HepG2 (cell line): ENCODE data around the gene STK32C. TPM values are rescaled to one million over a fixed set of nuclear protein-coding genes. Genes with fewer than 3 reads are reported as not detected.

Experiments used
- ATAC-seq: fragments of 200-7000 bp; cut with Tn5 transposase; 3 replicates; pipeline ENCODE4 v1.9.1; 2020; ENCODE audit warnings: mild to moderate bottlenecking, moderate library complexity
- BruUV-seq: library from RNA; stranded (reverse); fragments of 400-500 nt; replicated peaks from 2 replicates; lab custom pipeline; 2021; lab: Mats Ljungman, UMichigan
- CTCF ChIA-PET: fragments of 300-600 bp; formaldehyde crosslinking; extraction: SDS; loops from one replicate; lab custom pipeline; 2021; ENCODE audit warnings: low total read pairs, inconsistent platforms, low intra/inter-chr PET ratio; lab: Yijun Ruan, JAX
- POLR2A ChIA-PET: fragments of 350-600 bp; sonication (Branson Sonifier 250); formaldehyde crosslinking; loops from one replicate; lab custom pipeline; 2020; ENCODE audit warnings: antibody characterized with exemption, inconsistent platforms; lab: Yijun Ruan, JAX
- DNase-seq: peaks from one replicate; pipeline ENCODE4 v3.0.0-alpha.2; 2015; ENCODE audit warnings: low spot score
- FAIRE-seq: peaks from 3 replicates; lab custom pipeline; 2011; peaks lifted over from hg19 to GRCh38; lab: Jason Lieb, UNC
- H2AFZ ChIP-seq: one replicate; pipeline ENCODE4 v1.6.1; 2011; ENCODE audit warnings: low read length, inconsistent platforms
- H3K27ac ChIP-seq: fragments of 300-600 bp; 3 replicates; pipeline ENCODE4 v1.8.0; 2011; ENCODE audit warnings: mixed run types, mild to moderate bottlenecking, mixed read lengths, low read length, inconsistent platforms; ENCODE audit not compliant: insufficient read depth; ENCODE audit errors: extremely low read length
- H3K27me3 ChIP-seq, 2 experiments: fragments of 200-600 bp in 1 of 2; 2 replicates in 1 of 2; 3 replicates in 1 of 2; pipeline versions ENCODE4 v1.6.0 to v1.8.0; 2011; ENCODE audit warnings: low read length in 2 of 2, mild to moderate bottlenecking in 2 of 2, moderate library complexity in 2 of 2, inconsistent platforms in 1 of 2; ENCODE audit not compliant: insufficient read depth in 2 of 2, control insufficient read depth in 1 of 2
- H3K36me3 ChIP-seq, 2 experiments: fragments of 200-600 bp in 1 of 2; replicated peaks in 1 of 2; 2 replicates in 1 of 2; 3 replicates in 1 of 2; pipeline versions ENCODE4 v1.5.1 to v1.8.0; 2011; ENCODE audit warnings: low read length in 2 of 2, inconsistent platforms in 1 of 2; ENCODE audit not compliant: insufficient read depth in 2 of 2, control insufficient read depth in 1 of 2
- H3K4me1 ChIP-seq: 2 replicates; pipeline ENCODE4 v1.5.1; 2012; ENCODE audit warnings: low read length, inconsistent platforms; ENCODE audit not compliant: insufficient read depth
- H3K4me2 ChIP-seq: 2 replicates; pipeline ENCODE4 v1.6.0; 2011; ENCODE audit warnings: low read depth, low read length, inconsistent platforms
- H3K4me3 ChIP-seq, 3 experiments: fragments of 200-600 bp in 1 of 3; sonication (generic), shearing (Covaris generic) in 1 of 3; replicated peaks in 1 of 3; 2 replicates each; pipeline ENCODE4 v1.5.1; 2011 to 2016; ENCODE audit warnings: low read length in 3 of 3, inconsistent platforms in 2 of 3, low read depth in 2 of 3, mild to moderate bottlenecking in 2 of 3, control low read depth in 1 of 3, mixed read lengths in 1 of 3; ENCODE audit not compliant: insufficient read depth in 1 of 3
- H3K79me2 ChIP-seq: one replicate; pipeline ENCODE4 v1.6.1; 2011; ENCODE audit warnings: low read length, inconsistent platforms; ENCODE audit not compliant: insufficient read depth
- H3K9ac ChIP-seq: 2 replicates; pipeline ENCODE4 v1.6.0; 2011; ENCODE audit warnings: mild to moderate bottlenecking, low read depth, low read length, inconsistent platforms; ENCODE audit not compliant: insufficient read depth
- H3K9me3 ChIP-seq: 2 replicates; pipeline ENCODE4 v1.5.1; 2012; ENCODE audit warnings: mild to moderate bottlenecking, low read length
- H4K20me1 ChIP-seq: 2 replicates; pipeline ENCODE4 v1.6.0; 2011; ENCODE audit warnings: inconsistent platforms, mild to moderate bottlenecking, low read length, moderate library complexity; ENCODE audit not compliant: insufficient read depth
- FOXP1 ChIP-seq, 2 experiments: fragments of 450-650 bp in 1 of 2; IDR thresholded peaks; 2 replicates each; pipeline ENCODE4 v1.6.1; 2017 to 2018; ENCODE audit warnings: antibody characterized with exemption in 1 of 2
- KLF16 ChIP-seq, 2 experiments: sonication (generic) in 1 of 2; formaldehyde crosslinking in 1 of 2; IDR thresholded peaks; 2 replicates each; pipeline versions ENCODE4 v1.6.1 to v1.8.0; 2016 to 2023; ENCODE audit warnings: missing genetic modification reagents in 2 of 2, missing compliant biosample characterization in 1 of 2
- MED1 ChIP-seq: sonication (generic); formaldehyde crosslinking; IDR thresholded peaks from 2 replicates; pipeline ENCODE4 v1.4.0; 2020; ENCODE audit warnings: missing genetic modification reagents
- MIER2 ChIP-seq: IDR thresholded peaks from 2 replicates; pipeline ENCODE4 v1.6.1; 2016; ENCODE audit warnings: missing biosample characterization, missing genetic modification reagents
- MTF2 ChIP-seq: sonication (generic); formaldehyde crosslinking; IDR thresholded peaks from 2 replicates; pipeline ENCODE4 v1.5.0; 2020; ENCODE audit warnings: missing genetic modification reagents, borderline replicate concordance
- NFE2L2 ChIP-seq: fragments of 150-350 bp; IDR thresholded peaks from 2 replicates; pipeline ENCODE4 v1.6.1; 2014; ENCODE audit warnings: low read length
- PAX8 ChIP-seq: sonication (generic); formaldehyde crosslinking; IDR thresholded peaks from 2 replicates; pipeline ENCODE4 v1.8.0; 2022; ENCODE audit warnings: mild to moderate bottlenecking, missing genetic modification reagents, borderline replicate concordance
- RXRB ChIP-seq: IDR thresholded peaks from 2 replicates; pipeline ENCODE4 v1.6.1; 2016; ENCODE audit warnings: borderline replicate concordance, missing genetic modification reagents, missing compliant biosample characterization
- ZBTB8A ChIP-seq: sonication (generic); formaldehyde crosslinking; IDR thresholded peaks from 2 replicates; pipeline ENCODE4 v1.4.0; 2020; ENCODE audit warnings: mild to moderate bottlenecking, low read depth, missing genetic modification reagents, borderline replicate concordance
- ZNF138 ChIP-seq: sonication (generic); formaldehyde crosslinking; IDR thresholded peaks from 2 replicates; pipeline ENCODE4 v1.5.0; 2020; ENCODE audit warnings: mild to moderate bottlenecking, low read depth, missing genetic modification reagents
- ZNF180 ChIP-seq: sonication (generic); formaldehyde crosslinking; IDR thresholded peaks from 2 replicates; pipeline ENCODE4 v1.4.0; 2020; ENCODE audit warnings: low read depth, missing genetic modification reagents, borderline replicate concordance
- ZNF33B ChIP-seq: sonication (generic); formaldehyde crosslinking; IDR thresholded peaks from 2 replicates; pipeline ENCODE4 v1.5.1; 2020; ENCODE audit warnings: mild to moderate bottlenecking, missing genetic modification reagents
- ZNF383 ChIP-seq: sonication (generic); formaldehyde crosslinking; IDR thresholded peaks from 2 replicates; pipeline ENCODE4 v1.4.0; 2020; ENCODE audit warnings: missing genetic modification reagents, mild to moderate bottlenecking, borderline replicate concordance
- ZNF451 ChIP-seq: sonication (generic); formaldehyde crosslinking; IDR thresholded peaks from 2 replicates; pipeline ENCODE4 v1.5.0; 2020; ENCODE audit warnings: mild to moderate bottlenecking, missing genetic modification reagents
- ZSCAN31 ChIP-seq: sonication (generic); formaldehyde crosslinking; IDR thresholded peaks from 2 replicates; pipeline ENCODE4 v1.5.0; 2020; ENCODE audit warnings: low read depth, mild to moderate bottlenecking, missing genetic modification reagents
- WGBS: methylation state at CpG from one replicate; pipeline ENCODE4 v1.1.6; 2017; ENCODE audit warnings: low lambda C conversion rate; 5-methylcytosine and 5-hydroxymethylcytosine counted together
- in situ Hi-C: cut with HindIII; loops from 2 replicates; pipeline ENCODE4 v1.10.0; 2017; ENCODE audit warnings: low pct_unique_long_range_greater_than_20kb; ENCODE audit not compliant: extremely low pct_ligation_motif_present
- intact Hi-C: fragments of 100-400 bp; cut with micrococcal nuclease; formaldehyde crosslinking; loops from one replicate; pipeline ENCODE4 v1.10.0; 2022; ENCODE audit not compliant: unreplicated experiment
- polyA plus RNA-seq, 8 experiments: library from polyadenylated mRNA; depleted of rRNA in 3 of 8; stranded (reverse) in 7 of 8; unstranded in 1 of 8; fragments of >200 nt; fragmentation: Illumina TruSeq in 4 of 8; extraction: Trizol in 4 of 8; gene quantifications; 2 replicates each; pipeline versions ENCODE4 v1.2.1 to v1.2.3, GENCODE V29; 2011 to 2016; ENCODE audit warnings: low read depth in 4 of 8, missing spikeins in 1 of 8, mixed read lengths in 1 of 8; ENCODE audit not compliant: insufficient read depth in 1 of 8
- total RNA-seq, 5 experiments: library from RNA; depleted of rRNA; stranded (reverse); fragments of >200 nt; fragmentation: Illumina TruSeq; extraction: Trizol; gene quantifications; 2 replicates each; pipeline ENCODE4 v1.2.3, GENCODE V29; 2016; ENCODE audit warnings: low read depth in 1 of 5

STK32C gene
- total and polyA plus RNA-seq, 2 of the 13 experiments (the other 11 are each of a cell fraction or from before 2014, with no cell fraction given): 10.9 to 19.4 TPM

DNA sequence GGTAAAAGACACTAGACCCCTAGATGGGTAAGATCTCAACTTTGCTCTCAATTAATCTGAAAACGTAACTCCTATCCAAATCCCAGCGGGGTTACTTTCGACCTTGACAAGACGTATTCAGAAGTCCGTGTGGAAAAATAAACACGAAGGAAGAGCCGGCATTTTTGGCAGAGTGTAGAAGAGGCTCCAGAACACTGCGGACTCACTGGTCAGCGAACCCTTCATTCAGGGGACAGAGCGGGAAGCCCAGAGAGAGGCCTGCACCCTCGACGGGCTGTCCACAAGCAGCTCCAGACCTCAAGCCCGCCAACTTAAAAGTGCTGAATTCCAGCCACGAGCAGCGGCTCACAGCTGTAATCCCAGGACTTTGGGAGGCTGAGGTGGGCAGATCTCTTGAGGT is 66.3 kb downstream of the STK32C start:
- CTCF ChIA-PET: no interaction called here
- Histone ChIP-seq H3K27ac (no peak overlapping the region), H3K4me3 (no peak overlapping the region), H3K9ac (no peak overlapping the region), H3K4me2 (no peak overlapping the region), H3K4me1 (no peaks in the 10 kb centered on the region), H3K36me3 (no peaks in the 10 kb centered on the region), H4K20me1 (no peaks in the 10 kb centered on the region), H3K27me3 (no peaks in the 10 kb centered on the region), H3K9me3 (no peaks in the 10 kb centered on the region), H3K79me2 (no peaks in the 10 kb centered on the region), H2AFZ (no peak overlapping the region)
- ATAC-seq (no peak), FAIRE-seq (no peak), DNase-seq (no peak)
- intact Hi-C loops: no loop called here
- 82% methylated on average over 10 of the region's 15 CpGs for WGBS
- TF ChIP-seq FOXP1 (IDR thresholded peaks at IDR 0.05) (no peak), FOXP1 (CRISPR knock-in tag; IDR thresholded peaks at IDR 0.05) (no peak), KLF16 (CRISPR knock-in tag; IDR thresholded peaks at IDR 0.05) (no peak), MIER2 (CRISPR knock-in tag) (no peak)
- in situ Hi-C loops: no loop called here
- POLR2A ChIA-PET: no interaction called here
- BruUV-seq: no TSS peak

GRCh38 chr10:132241086-132241485 is 66.7 kb downstream of the STK32C start:
- intact Hi-C loops: no loop called here
- Histone ChIP-seq H3K9ac (no peak overlapping the region), H3K4me3 (no peak overlapping the region), H3K4me1 (no peaks in the 10 kb centered on the region), H4K20me1 (no peaks in the 10 kb centered on the region), H2AFZ (no peak overlapping the region), H3K27ac (no peak overlapping the region), H3K79me2 (no peaks in the 10 kb centered on the region), H3K27me3 (no peaks in the 10 kb centered on the region), H3K4me2 (no peak overlapping the region), H3K9me3 (no peaks in the 10 kb centered on the region), H3K36me3 (no peaks in the 10 kb centered on the region)
- 83% methylated on average over 12 of the region's 13 CpGs for WGBS
- FAIRE-seq (no peak), ATAC-seq (no peak), DNase-seq (no peak)
- in situ Hi-C loops: no loop called here
- CTCF ChIA-PET: no interaction called here
- TF ChIP-seq ZSCAN31 (CRISPR knock-in tag) (no peak), PAX8 (no peak), ZNF33B (CRISPR knock-in tag) (no peak), MTF2 (CRISPR knock-in tag) (no peak), ZBTB8A (no peak), RXRB (no peak), NFE2L2 (no peak), ZNF383 (CRISPR knock-in tag) (no peak), ZNF180 (no peak), ZNF138 (CRISPR knock-in tag) (no peak), MED1 (CRISPR knock-in tag) (no peak), ZNF451 (CRISPR knock-in tag) (no peak)
- BruUV-seq: no TSS peak
- POLR2A ChIA-PET: no interaction called here
